Measurements from ENCODE around the gene GATA1. TPM values are rescaled to one million over a fixed set of nuclear protein-coding genes. Genes with fewer than 3 reads are reported as not detected.
A peak's percentile ranks its signal among the peaks of the same experiment; 100 is the strongest.

The GATA1 gene
- total RNA-seq, 4 donors from 2014 or later: not detected

DNA sequence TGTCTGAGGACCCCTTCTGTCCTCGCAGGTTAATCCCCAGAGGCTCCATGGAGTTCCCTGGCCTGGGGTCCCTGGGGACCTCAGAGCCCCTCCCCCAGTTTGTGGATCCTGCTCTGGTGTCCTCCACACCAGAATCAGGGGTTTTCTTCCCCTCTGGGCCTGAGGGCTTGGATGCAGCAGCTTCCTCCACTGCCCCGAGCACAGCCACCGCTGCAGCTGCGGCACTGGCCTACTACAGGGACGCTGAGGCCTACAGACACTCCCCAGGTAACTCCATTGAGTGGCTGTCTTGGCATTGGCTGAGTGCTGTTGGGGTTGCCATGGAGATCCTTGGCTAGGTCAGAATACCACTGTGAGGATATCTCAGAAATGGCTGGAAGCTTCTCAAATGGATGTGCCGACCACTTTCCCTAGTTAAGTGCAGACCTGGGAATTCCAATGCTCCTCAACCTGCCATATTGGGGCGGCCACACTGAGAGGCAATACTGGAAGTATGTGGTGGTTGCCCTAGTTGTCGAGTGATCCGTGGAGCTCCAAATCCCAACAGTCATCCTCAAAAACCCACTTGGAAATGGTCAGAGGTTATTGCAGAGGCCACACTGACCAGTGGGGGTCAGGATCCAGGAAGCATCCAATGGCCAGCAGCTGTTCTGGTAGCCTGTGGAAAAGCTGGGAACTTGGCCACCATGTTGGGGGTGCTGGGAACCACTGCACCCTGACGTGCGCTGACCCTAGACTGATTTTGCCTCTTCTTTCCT lies 4.9 kb downstream of the GATA1 start:
- intact Hi-C loops (cut with DNase I; ENCODE audit: low total_unique reads): no loop called here

DNA sequence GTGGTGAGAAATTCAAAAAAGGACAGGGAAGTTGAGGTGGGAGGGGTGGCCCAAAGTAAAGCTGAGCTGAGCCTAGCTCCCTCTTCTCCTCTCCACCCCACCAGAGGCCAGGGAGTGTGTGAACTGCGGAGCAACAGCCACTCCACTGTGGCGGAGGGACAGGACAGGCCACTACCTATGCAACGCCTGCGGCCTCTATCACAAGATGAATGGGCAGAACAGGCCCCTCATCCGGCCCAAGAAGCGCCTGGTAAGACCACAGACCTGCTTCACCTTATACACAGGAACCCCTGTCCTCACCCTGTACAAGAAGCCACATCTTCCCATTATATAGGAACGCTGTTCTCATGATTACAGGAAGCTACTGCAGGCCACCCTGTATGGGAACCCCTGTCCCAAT lies 5.8 kb downstream of the GATA1 start:
- WGBS, 2 donors: 86 to 92% methylated on average over 4 to 7 of the region's 7 CpGs
- no peak for TF ChIP-seq POLR2A (IDR thresholded peaks at IDR 0.05)
- TF ChIP-seq, protein P1, sequence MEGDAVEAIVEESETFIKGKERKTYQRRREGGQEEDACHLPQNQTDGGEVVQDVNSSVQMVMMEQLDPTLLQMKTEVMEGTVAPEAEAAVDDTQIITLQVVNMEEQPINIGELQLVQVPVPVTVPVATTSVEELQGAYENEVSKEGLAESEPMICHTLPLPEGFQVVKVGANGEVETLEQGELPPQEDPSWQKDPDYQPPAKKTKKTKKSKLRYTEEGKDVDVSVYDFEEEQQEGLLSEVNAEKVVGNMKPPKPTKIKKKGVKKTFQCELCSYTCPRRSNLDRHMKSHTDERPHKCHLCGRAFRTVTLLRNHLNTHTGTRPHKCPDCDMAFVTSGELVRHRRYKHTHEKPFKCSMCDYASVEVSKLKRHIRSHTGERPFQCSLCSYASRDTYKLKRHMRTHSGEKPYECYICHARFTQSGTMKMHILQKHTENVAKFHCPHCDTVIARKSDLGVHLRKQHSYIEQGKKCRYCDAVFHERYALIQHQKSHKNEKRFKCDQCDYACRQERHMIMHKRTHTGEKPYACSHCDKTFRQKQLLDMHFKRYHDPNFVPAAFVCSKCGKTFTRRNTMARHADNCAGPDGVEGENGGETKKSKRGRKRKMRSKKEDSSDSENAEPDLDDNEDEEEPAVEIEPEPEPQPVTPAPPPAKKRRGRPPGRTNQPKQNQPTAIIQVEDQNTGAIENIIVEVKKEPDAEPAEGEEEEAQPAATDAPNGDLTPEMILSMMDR (IDR thresholded peaks at IDR 0.05): no peak
- H3K4me3 ChIP-seq (ENCODE audit: low read depth, poor library complexity, severe bottlenecking): no peak overlapping the region
- intact Hi-C loops (cut with DNase I; ENCODE audit: low total_unique reads): no loop called here
- peak in 1 of 2 donors; percentile 56 for DNase-seq (ENCODE audit: low spot score in 2 of 2)

More for the DNA sequence above, 4.9 kb downstream of the GATA1 start:
- 82% methylated on average over 6 to 11 of the region's 11 CpGs for WGBS, 2 donors
- H3K4me3 ChIP-seq (ENCODE audit: low read depth, poor library complexity, severe bottlenecking): no peak overlapping the region
- peak in 1 of 2 donors; percentile 72 for DNase-seq (ENCODE audit: low spot score in 2 of 2)
- TF ChIP-seq POLR2A (IDR thresholded peaks at IDR 0.05): no peak
- TF ChIP-seq, protein P1 (IDR thresholded peaks at IDR 0.05): no peak

DNA sequence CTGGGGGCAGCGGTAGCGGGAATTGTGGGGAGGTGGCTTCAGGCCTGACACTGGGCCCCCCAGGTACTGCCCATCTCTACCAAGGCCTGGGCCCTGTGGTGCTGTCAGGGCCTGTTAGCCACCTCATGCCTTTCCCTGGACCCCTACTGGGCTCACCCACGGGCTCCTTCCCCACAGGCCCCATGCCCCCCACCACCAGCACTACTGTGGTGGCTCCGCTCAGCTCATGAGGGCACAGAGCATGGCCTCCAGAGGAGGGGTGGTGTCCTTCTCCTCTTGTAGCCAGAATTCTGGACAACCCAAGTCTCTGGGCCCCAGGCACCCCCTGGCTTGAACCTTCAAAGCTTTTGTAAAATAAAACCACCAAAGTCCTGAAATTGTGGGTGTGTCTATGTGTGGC lies 7.5 kb downstream of the GATA1 start:
- intact Hi-C loops (cut with DNase I; ENCODE audit: low total_unique reads): no loop called here
- peak in 1 of 2 donors; percentile 50 for DNase-seq (ENCODE audit: low spot score in 2 of 2)
- no peak overlapping the region for H3K4me3 ChIP-seq (ENCODE audit: low read depth, poor library complexity, severe bottlenecking)
- 75 to 100% methylated on average over 2 to 4 of the region's 4 CpGs for WGBS, 2 donors
- TF ChIP-seq, protein P1 (IDR thresholded peaks at IDR 0.05): no peak
- TF ChIP-seq POLR2A (IDR thresholded peaks at IDR 0.05): no peak

DNA sequence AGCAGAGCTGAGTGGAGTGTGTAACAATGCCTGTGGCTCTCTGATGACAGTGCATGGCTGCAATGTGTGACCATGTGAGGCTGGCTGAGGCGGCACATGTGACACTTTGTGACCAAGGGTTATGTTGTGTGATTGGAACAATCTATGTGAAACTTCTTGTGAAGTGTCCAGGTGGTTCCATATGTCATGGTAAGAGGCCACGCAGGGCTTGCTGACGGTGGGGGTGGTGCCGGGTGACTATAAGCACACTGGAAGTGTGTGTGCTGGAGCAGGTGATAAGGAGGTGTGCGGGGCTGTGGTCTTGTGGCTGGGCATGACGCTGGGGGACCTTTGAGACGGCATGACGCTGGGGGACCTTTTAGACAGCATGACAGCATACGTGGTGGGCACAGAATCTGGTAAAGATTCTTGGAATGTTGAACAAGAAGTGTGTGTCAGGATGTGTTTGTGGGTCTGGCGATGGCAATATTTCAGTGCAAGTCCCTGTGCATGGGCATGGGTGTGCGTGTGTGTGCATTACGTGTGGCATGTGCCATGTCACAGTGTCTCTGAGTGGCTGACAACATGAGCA lies 8.0 kb downstream of the GATA1 start:
- DNase-seq (ENCODE audit: low spot score in 2 of 2): peak in 1 of 2 donors; percentile 70
- 81 to 93% methylated on average over 9 to 12 of the region's 12 CpGs for WGBS, 2 donors
- H3K4me3 ChIP-seq (ENCODE audit: low read depth, poor library complexity, severe bottlenecking): no peak overlapping the region
- intact Hi-C loops (cut with DNase I; ENCODE audit: low total_unique reads): no loop called here
- TF ChIP-seq, protein P1 (IDR thresholded peaks at IDR 0.05): no peak
- no peak for TF ChIP-seq POLR2A (IDR thresholded peaks at IDR 0.05)

DNA sequence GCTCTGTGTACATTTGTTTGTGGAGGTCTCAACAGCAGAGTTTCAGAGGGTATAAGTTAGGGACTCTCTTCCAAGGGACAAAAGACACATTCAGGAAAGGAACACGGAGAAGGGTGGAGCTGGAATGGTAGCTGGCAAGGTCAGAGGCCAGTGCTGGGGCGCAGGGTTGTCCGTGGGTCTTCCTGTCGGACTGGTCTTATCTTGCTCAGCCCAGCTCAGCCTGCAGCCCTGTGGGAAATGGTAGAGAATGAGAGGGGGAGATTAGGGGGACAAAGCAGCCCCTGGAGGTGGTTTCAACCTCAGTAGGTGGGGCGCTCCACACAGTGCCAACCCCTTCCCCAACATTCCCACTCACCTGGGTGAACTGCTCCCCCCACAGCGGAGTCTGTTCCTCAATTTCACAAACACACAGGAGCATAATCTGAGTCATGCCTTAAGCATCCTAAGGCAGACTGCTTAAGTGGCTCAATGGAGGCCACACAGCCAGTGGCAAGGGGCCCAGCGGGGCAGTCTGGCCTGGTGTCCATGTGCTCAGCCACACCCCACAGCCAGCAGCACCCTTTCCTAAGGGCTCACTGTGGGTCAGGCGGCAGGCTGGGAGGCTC lies 8.6 kb downstream of the GATA1 start:
- intact Hi-C loops (cut with DNase I; ENCODE audit: low total_unique reads): no loop called here

More for the DNA sequence above, 8.6 kb downstream of the GATA1 start:
- no peak for TF ChIP-seq POLR2A (IDR thresholded peaks at IDR 0.05)
- TF ChIP-seq, protein P1 (IDR thresholded peaks at IDR 0.05): no peak
- WGBS, 2 donors: 70 to 73% methylated on average over 5 to 7 of the region's 8 CpGs
- peak in 1 of 2 donors; percentile 71 for DNase-seq (ENCODE audit: low spot score in 2 of 2)
- H3K4me3 ChIP-seq (ENCODE audit: low read depth, poor library complexity, severe bottlenecking): no peak overlapping the region
